Measurements from ENCODE around the gene CACNA1C.
"Not testable (repeated sequence)": the region's sequence is repeated elsewhere in the genome, so short reads cannot be mapped to it uniquely, and the experiment has no call there.

Gene CACNA1C

GRCh38 chr12:2113119-2113912 lies 60.5 kb downstream of the CACNA1C start:
- no peak for DNase-seq

GRCh38 chr12:2114071-2114470 lies 61.3 kb downstream of the CACNA1C start:
- no peak for DNase-seq

GRCh38 chr12:2115101-2115845 lies 62.5 kb downstream of the CACNA1C start:
- DNase-seq: no peak

DNA sequence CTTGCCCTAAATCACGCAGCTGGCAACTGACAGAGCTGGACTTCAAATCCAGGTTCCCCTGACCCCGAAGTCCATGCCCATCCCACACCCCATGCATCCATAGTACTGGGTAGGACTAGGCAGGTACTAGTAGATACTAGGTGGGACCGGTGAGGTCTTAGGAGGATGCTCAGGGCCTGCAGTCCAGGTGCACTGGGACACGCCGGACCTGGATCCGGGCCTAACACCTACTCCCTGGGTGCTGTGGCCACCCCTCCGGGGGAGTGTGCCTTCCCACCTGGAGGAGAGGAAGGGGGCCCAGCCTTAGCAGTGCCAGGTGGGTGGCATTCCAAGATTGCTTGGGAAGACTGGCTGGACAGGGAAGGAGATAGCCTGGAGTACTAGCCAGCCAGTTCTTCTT lies 64.8 kb downstream of the CACNA1C start:
- no peak for DNase-seq

GRCh38 chr12:2118061-2118460 lies 65.3 kb downstream of the CACNA1C start:
- DNase-seq: no peak

GRCh38 chr12:2118481-2119255 lies 65.9 kb downstream of the CACNA1C start:
- no peak for DNase-seq

- DNase-seq: no peak
These were observed 66.5 kb downstream of the CACNA1C start for GRCh38 chr12:2119266-2119665.

DNA sequence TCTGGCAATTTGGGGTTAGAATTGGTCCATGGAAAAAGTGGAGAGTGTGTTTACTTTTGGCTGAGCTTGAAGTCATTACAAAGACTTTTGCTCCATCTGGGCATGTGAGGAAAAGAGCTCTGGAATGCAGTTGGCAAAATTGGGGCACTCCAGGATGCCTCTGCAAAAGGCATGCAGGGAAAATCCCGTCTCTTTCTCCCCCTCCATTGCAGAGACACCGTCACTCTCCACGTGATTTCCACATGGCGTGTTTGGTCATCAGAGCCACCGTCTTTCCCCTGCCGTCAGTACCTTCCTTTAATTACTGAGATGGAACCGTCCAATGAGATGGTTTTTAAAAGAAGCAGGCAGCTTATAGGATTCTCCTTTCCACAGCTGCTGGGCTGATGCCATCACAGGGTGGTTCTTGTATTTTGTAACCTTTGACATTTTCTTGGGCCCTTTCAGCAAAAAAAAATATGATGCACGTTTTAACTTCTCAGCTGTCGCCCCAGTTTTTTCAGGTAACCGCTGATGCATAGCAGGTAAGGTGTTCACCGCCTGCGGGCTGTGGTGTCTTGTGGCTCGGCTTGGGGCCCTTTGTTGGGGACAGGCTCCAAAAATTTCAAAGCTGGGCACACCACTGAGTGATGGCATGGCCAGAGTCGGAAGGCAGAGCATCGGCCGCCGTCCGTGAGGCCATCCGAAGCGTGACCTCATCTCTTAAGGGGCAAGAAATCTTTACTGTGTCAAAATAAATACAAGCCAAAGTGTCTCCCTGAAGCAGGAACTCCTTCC lies 68.4 kb downstream of the CACNA1C start:
- DNase-seq: no peak

- DNase-seq: no peak
These were observed 71.8 kb downstream of the CACNA1C start for GRCh38 chr12:2124466-2125023.

GRCh38 chr12:2125651-2126522 lies 73.1 kb downstream of the CACNA1C start:
- DNase-seq: no peak

DNA sequence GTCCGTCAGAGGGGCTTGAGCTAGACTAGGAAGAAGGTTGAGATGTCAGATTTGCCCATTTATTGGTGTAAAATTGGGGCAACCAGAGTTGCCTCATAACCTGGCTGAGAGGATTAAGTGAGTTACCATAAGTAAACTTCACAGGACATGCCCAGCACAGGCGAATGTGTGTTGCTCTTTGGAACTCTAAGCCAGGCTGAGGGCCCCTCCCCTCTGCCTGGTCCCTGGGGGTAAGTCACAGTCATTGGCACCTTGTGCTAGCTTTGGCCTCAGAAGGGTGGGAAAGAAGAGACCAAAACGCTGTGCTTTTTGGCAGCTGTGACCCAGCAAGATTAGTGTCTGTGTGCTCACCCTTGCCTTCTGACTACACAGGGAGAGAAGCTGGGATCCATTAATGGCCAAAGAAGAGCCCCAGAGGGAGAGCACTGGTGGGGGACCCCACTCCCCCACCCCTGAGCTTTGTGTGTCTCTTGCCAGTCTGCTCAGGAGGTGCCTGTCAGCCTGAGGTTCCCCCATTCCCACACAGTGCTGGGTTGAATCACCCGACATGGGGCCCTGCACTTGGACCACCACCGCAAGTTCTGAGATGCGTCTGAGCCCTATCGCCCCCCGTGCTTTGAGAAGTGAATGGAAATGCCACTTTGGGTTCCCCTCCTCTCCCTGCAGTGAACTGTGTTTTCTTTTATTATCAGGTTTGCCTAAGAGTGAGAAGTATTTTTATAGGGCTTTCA lies 74.1 kb downstream of the CACNA1C start:
- DNase-seq: no peak

DNA sequence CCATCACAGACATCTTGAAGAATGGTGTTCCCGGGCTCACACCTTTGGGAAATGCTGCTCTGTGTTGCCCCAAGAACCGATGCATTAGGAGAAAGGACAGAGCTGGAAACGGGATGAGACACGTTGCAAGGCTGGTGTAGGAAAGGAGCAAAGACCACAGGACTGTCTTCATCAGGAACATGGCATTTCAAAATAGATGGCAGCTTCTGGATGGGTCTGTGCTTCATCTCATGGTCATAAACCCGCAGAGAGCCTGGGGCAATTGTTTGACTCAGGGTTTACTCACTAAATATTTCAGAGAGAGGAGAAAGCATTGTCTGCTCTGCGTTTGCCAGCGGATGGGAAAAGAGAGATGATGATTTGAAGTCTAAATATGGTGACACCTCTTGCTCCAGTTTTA lies 76.3 kb downstream of the CACNA1C start:
- DNase-seq: no peak

DNA sequence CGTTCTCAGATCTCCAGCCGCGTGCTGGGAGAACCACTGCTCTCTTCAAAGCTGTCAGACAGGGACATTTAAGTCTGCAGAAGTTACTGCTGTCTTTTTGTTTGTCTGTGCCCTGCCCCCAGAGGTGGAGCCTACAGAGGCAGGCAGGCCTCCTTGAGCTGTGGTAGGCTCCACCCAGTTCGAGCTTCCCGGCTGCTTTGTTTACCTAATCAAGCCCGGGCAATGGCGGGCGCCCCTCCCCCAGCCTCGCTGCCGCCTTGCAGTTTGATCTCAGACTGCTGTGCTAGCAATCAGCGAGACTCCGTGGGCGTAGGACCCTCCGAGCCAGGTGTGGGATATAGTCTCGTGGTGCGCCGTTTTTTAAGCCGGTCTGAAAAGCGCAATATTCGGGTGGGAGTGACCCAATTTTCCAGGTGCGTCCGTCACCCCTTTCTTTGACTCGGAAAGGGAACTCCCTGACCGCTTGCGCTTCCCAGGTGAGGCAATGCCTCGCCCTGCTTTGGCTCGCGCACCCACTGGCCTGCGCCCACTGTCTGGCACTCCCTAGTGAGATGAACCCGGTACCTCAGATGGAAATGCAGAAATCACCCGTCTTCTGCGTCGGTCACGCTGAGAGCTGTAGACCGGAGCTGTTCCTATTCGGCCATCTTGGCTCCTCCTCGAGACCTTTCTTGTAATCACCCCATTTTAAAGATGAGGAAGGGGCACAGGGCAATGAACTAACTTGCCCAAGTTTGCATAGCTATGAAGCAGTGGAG lies 83.1 kb downstream of the CACNA1C start:
- not testable (repeated sequence) for DNase-seq

DNA sequence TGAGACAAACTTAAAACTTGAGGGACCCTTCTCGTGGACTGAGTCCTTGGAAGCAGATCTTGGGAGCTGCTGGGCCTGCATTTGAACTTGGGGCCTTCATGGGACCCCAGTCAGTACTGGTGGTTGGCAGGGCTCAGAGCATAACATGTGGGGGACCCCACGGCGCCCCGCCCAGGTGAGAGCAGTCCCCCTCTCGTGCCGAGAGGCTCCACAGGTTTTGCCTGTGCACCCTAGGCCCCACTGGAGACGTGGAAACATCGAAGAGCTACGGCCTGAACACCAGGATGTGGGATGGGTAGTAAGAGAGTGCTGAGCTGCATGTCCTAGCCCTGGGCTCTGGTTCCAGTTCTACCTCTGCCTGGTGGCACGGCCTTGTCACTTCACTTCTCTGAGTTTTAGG lies 84.1 kb downstream of the CACNA1C start:
- DNase-seq: no peak

- no peak for DNase-seq
These were observed 84.9 kb downstream of the CACNA1C start for GRCh38 chr12:2137711-2138110.

DNA sequence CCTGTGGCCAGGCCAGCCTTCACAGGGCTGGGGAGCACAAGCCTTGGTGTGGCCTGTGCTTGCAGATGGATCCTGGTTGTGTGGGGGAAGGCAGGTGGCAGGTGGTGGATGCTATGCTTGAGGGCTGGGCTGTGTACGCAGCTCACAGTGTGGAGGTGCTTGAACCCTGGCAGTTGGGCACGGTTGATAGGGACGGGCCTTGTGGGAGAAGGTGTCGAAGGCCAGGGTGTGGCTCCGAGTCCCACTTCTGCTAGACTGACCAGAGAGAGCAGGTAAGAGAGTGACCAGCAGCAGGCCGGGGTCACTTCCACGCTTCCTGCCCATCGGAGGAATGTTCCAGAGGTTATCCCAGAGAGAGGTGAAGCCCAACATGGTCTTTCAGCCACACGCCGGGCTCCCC lies 85.5 kb downstream of the CACNA1C start:
- DNase-seq: no peak

GRCh38 chr12:2138871-2139308 lies 86.1 kb downstream of the CACNA1C start:
- DNase-seq: no peak

DNA sequence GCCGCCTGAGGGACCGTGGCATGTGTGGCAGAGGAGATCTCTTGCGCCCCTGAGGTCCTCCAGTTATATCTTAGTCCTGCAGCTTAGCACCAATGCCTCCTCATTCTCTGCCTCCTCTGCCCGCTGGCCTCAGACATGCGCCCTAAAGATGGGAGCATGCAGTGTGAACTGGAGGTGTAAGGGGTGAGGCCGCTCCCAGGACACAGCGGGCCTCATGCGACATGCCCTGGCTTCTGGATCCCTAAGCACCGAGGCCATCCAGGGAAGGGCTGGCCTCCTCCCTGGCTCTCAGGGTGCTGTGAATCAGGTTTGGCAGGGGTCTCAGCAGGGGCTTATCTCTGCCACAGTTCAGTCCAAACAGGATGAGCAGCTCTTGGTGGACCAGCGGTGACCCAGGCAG lies 86.9 kb downstream of the CACNA1C start:
- no peak for DNase-seq

DNA sequence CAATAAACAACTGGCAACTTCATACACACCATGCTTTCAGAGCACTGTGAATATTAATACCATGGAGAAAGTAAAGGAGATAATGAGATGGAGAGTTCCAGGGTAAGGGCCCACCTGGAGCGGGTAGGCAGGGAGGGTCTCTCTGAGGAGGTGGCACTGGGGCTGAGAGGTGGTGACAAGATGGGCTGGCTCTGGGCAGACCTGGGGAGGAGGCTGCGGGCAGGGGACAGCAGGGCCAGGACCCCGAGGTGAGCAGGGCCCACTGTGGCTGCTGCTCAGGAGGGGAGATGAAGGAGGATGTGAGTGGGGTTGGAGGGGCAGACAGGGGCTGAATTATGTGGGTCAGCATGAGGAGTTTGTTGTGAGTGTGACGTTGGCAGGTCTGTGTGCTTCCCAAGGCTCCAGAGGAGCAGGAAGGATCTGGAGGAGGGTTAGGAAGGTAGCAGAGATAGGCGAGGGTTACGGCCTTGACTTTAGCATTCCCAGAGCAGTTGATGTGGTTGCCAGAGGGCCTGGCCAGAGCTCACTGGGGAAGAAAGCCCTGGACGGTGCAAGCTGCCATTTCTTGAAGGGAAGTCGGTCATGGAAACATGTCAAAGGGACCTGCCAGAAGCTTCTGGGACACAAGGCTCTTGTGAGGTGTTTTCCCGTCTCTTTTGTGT lies 88.2 kb downstream of the CACNA1C start:
- DNase-seq: no peak
